Liver (tissue), 3 donors: ENCODE data around the gene AP4S1.

Experiments
- CTCF ChIP-seq: fragments of 150-350 bp; IDR thresholded peaks from 2 replicates; pipeline ENCODE4 v1.5.1; 2017; ENCODE audit warnings: improper control_type of control experiment, low read depth, low read length; ENCODE audit not compliant: missing input control
- FOXA1 ChIP-seq: IDR thresholded peaks from 2 replicates; pipeline ENCODE4 v1.6.1; 2016; ENCODE audit warnings: antibody characterized with exemption
- HNF4G ChIP-seq: IDR thresholded peaks from 2 replicates; pipeline ENCODE4 v1.6.1; 2016; ENCODE audit warnings: antibody characterized with exemption
- donor health status: healthy.
- donor health status: healthy.

GRCh38 chr14:31113794-31114193, 88.3 kb downstream of the AP4S1 start:
- TF ChIP-seq FOXA1 (no peak), CTCF (no peak), HNF4G (no peak)
